NCI-H2227 (cell line): Measurements from ENCODE around the gene GSDME.

Experiments
- DNase-seq: peaks from one replicate; lab custom pipeline; 2025; ENCODE audit not compliant: unreplicated experiment; lab: John Stamatoyannopoulos, UW

The GSDME gene

GRCh38 chr7:24773646-24774045 is 16.4 kb upstream of the GSDME start:
- no peak for DNase-seq

- no peak for DNase-seq
Measured at GRCh38 chr7:24769851-24770250, 12.6 kb upstream of the GSDME start.

- no peak for DNase-seq
Measured at GRCh38 chr7:24769014-24769830, 12.0 kb upstream of the GSDME start.

- DNase-seq: no peak
Measured at GRCh38 chr7:24767878-24768569, 10.8 kb upstream of the GSDME start.

- no peak for DNase-seq
Measured at GRCh38 chr7:24764972-24765744, 7.9 kb upstream of the GSDME start.

GRCh38 chr7:24764011-24764410 is 6.7 kb upstream of the GSDME start:
- no peak for DNase-seq

- no peak for DNase-seq
Measured at GRCh38 chr7:24763303-24763901, 6.1 kb upstream of the GSDME start.

- no peak for DNase-seq
Measured at GRCh38 chr7:24762771-24763170, 5.5 kb upstream of the GSDME start.

GRCh38 chr7:24760968-24761367 is 3.7 kb upstream of the GSDME start:
- DNase-seq: no peak

- DNase-seq: peak; percentile 39
Measured at GRCh38 chr7:24756545-24757352, 515 bp downstream of the GSDME start.

GRCh38 chr7:24755541-24756407 is 1.5 kb downstream of the GSDME start:
- DNase-seq: no peak

GRCh38 chr7:24754906-24755506 is 2.3 kb downstream of the GSDME start:
- DNase-seq: no peak

- DNase-seq: no peak
Measured at GRCh38 chr7:24752073-24752800, 5.0 kb downstream of the GSDME start.

- no peak for DNase-seq
Measured at GRCh38 chr7:24751484-24751883, 5.8 kb downstream of the GSDME start.

GRCh38 chr7:24750441-24751055 is 6.7 kb downstream of the GSDME start:
- DNase-seq: no peak

- DNase-seq: no peak
Measured at GRCh38 chr7:24748521-24748920, 8.7 kb downstream of the GSDME start.

- DNase-seq: no peak
Measured at GRCh38 chr7:24745355-24745754, 11.9 kb downstream of the GSDME start.

- DNase-seq: no peak
Measured at GRCh38 chr7:24743471-24743870, 13.8 kb downstream of the GSDME start.
